DND-41 (cell line): ENCODE data around the gene RIPOR2.

Experiments used
- CTCF ChIP-seq: IDR thresholded peaks from 2 replicates; pipeline ENCODE4 v1.5.1; 2012; ENCODE audit warnings: borderline replicate concordance, low read length, moderate library complexity, mild to moderate bottlenecking; ENCODE audit not compliant: poor library complexity, severe bottlenecking; ENCODE audit errors: extremely low read depth
- EZH2 ChIP-seq: IDR thresholded peaks from 3 replicates; pipeline ENCODE4 v1.6.1; 2012; ENCODE audit warnings: borderline replicate concordance, low read depth, mild to moderate bottlenecking, moderate library complexity, low read length, inconsistent platforms; ENCODE audit not compliant: severe bottlenecking

GRCh38 chr6:24940311-24940917, 4.7 kb upstream of the RIPOR2 start:
- no peak for TF ChIP-seq CTCF
- TF ChIP-seq EZH2 = no peak
